Activated CD8-positive, alpha-beta memory T cell treated with anti-CD3 and anti-CD28 coated beads for 36 hours (primary cell): ENCODE measurements around the gene CADPS2. TPM values are rescaled to one million over a fixed set of nuclear protein-coding genes. Genes with fewer than 3 reads are reported as not detected.
"Not testable (repeated sequence)": the region's sequence is repeated elsewhere in the genome, so short reads cannot be mapped to it uniquely, and the experiment has no call there.

Experiments used
- CTCF ChIA-PET: fragments of 350-600 bp; sonication (Branson Sonifier 250); formaldehyde crosslinking; loops from one replicate; lab custom pipeline; 2021; ENCODE audit warnings: antibody characterized with exemption; lab: Charles Lee
- POLR2A ChIA-PET: fragments of 350-600 bp; sonication (Branson Sonifier 250); formaldehyde crosslinking; loops from one replicate; lab custom pipeline; 2021; ENCODE audit warnings: antibody characterized with exemption; lab: Charles Lee
- total RNA-seq, 2 experiments: library from RNA; stranded (reverse); gene quantifications; one replicate each; pipeline ENCODE4 v1.2.3, GENCODE V29; 2021

The CADPS2 gene
- total RNA-seq, 2 experiments from 2014 or later: not detected

DNA sequence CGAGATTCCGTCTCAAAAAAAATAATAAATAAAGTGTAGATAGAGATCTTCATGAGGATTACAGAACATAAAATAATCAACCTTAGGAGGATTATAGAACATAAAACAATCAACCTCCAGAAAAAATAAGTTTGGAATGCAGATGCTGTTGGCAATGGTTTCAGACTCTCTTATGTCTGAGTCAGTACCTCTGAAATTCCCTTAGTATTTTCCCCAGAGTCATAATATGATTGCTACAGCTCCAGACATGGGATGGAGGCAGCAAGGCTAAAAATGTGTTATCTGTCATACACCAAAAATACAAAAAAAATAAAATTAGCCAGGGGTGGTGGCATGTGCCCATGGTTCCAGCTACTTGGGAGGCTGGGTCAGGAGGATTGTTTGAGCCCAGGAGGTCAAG, 22.2 kb downstream of the CADPS2 start:
- CTCF ChIA-PET: no interaction called here
- POLR2A ChIA-PET: no interaction called here

DNA sequence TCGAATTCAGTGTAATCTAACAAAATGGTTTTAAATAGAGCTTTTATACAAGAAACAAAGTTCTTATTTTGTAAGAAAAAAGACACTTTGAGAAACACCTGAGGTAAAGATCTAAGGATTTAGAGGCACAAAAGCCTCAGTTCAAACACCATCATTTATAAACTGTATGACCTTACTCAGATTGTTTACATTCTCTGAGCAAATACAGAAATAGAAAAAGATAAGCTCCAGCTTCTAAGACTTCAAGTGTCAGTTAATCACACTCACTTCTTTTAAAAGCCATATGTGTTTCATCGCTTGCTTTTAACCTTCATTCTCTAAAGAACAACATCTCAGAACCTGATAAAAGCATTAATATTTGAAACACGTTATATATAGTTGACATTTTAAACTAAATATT, 27.9 kb downstream of the CADPS2 start:
- ChIA-PET POLR2A (no interaction called here), CTCF (no interaction called here)

GRCh38 chr7:122850528-122850927, 35.7 kb downstream of the CADPS2 start:
- CTCF ChIA-PET: no interaction called here

DNA sequence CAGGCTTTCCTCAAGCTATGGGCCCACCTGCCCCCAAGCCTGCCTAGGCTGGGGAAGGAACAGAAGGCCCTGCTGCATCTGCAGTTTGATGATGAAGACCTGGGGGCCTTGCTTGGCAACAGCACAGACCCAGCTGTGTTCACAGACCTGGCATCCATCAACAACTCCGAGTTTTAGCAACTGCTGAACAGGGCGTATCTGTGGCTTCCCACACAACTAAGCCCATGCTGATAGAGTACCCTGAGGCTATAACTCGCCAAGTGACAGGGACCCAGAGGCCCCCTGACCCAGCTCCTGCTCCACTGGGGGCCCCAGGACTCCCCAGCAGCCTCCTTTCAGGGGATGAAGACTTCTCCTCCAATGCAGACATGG, 36.3 kb downstream of the CADPS2 start:
- ChIA-PET POLR2A (no interaction called here), CTCF (no interaction called here)

More at GRCh38 chr7:122850528-122850927, 35.7 kb downstream of the CADPS2 start:
- POLR2A ChIA-PET: no interaction called here

DNA sequence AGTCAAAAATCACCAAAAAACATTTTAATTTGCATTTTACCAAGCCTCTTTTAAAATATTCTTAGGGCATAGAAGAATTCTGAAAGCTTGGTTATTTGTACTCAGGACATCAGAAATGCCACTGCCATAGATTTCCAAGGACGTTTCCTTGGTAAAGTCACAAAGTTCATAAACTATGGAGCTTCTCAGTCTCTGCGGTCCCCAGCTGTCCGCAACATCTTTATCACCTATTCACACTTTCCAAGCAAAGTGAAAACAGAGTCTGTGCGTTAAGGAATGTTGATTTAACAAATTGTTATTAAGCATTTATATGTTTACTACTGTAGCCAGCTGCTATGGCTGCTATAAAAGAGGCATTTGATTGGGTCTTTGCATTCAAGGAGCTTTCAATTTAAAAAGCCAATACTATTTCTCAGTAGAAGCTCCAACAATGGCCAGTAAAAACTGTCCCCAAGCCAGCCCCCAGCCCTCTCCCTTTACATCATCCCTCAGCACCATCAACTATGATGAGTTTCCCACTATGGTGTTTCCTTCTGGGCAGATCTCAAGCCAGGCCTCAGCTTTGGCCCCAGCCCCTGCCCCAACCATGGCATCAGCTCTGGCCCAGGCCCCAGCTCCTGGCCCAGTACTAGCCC, 36.8 kb downstream of the CADPS2 start:
- ChIA-PET POLR2A (no interaction called here), CTCF (no interaction called here)

DNA sequence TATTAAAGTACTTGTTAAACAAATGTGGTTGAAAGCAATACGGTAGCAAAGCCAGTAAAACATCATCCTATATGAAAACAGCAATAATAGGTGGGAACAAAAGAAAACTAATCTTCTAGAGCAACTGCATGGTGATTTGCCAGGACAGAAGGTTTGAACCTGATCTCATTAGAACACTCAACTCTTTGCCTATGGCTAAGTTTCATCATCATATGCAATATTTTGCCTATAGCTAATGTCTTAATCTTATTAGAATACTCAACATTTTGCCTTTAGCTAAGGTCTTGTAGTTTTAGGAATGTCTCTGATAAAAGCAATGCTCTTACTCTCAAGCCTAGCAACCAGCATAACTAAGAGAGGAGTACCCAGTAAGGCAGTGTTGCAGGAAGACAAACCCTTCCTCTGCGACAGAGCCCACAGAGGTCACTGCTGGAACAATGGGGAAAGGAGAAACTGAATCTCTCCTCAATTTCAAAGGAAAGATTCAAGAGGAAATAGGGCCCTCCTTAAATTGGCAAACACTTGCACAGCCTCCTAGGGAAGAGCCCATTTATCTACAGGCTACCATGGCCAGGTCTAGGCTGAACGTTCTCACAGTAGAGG, 38.3 kb downstream of the CADPS2 start:
- CTCF ChIA-PET: no interaction called here
- POLR2A ChIA-PET: no interaction called here

- POLR2A ChIA-PET: no interaction called here
- CTCF ChIA-PET: no interaction called here
These were observed 39.7 kb downstream of the CADPS2 start for GRCh38 chr7:122846591-122846990.

GRCh38 chr7:122845286-122845685, 41.0 kb downstream of the CADPS2 start:
- POLR2A ChIA-PET: no interaction called here
- CTCF ChIA-PET: no interaction called here

- ChIA-PET CTCF (no interaction called here), POLR2A (no interaction called here)
These were observed 41.9 kb downstream of the CADPS2 start for GRCh38 chr7:122844191-122844988.

DNA sequence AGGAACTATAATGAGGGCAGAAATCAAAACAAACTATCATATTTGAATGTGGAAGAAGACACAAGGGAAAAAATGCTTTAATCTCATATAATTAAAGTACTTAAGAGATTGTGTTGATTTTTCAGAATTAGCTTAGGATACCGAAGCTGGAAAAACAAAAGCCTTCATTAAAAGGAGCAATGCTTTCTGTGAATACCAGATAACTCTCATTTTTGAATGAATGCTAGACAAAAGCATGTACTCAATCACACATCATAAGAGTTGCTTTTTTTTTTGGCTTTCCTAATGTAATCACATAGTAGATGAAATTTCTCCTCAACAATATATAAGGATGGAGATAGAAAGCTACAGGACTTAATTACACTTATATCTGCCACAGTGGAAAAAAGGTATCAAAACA, 43.3 kb downstream of the CADPS2 start:
- POLR2A ChIA-PET: no interaction called here
- CTCF ChIA-PET: no interaction called here

GRCh38 chr7:122836286-122836685, 50.0 kb downstream of the CADPS2 start:
- POLR2A ChIA-PET, CTCF ChIA-PET: not testable (repeated sequence)

DNA sequence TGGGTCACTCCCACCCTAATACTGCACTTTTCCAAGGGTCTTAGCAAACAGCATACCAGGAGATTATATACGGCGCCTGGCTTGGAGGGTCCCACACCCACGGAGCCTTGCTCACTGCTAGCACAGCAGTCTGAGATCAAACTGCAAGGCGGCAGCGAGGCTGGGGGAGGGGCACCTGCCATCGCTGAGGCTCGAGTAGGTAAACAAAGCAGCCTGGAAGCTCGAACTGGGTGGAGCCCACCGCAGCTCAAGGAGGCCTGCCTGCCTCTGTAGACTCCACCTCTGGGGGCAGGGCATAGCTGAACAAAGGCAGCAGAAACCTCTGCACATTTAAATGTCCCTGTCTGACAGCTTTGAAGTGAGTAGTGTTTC, 51.7 kb downstream of the CADPS2 start:
- POLR2A ChIA-PET, CTCF ChIA-PET: not testable (repeated sequence)

DNA sequence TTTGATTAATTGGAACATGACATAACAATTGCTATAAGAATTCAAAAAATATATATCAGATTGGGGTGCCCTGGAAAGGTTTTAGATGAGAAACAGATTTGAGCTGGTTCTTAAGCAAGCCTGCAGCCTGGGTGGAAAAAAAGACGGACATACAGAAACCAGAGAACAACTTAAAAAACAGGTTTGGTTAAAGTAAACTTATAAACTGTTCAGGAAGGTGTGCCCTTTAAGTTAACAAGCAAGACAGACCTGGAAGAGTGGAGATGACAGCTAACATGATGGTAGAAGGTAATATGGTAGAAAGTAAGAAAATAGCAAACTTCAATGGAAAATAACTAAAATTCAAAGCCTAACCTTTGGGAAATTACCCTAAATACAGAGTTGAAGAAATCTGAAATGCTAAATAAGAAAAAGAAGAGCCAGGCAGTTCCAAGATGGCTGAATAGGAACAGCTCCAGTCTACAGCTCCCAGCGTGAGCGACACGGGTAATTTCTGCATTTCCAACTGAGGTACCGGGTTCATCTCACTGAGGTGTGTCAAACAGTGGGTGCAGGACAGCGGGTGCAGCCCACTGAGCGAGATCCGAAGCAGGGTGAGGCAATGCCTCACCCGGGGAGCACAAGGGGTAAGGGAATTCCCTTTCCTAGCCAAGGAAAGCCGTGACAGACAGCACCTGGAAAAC, 52.2 kb downstream of the CADPS2 start:
- ChIA-PET CTCF (no interaction called here), POLR2A (no interaction called here)

- CTCF ChIA-PET: no interaction called here
- POLR2A ChIA-PET: no interaction called here
These were observed 54.8 kb downstream of the CADPS2 start for GRCh38 chr7:122831436-122831835.

GRCh38 chr7:122829962-122830361, 56.3 kb downstream of the CADPS2 start:
- CTCF ChIA-PET: no interaction called here
- POLR2A ChIA-PET: no interaction called here

GRCh38 chr7:122827763-122828162, 58.5 kb downstream of the CADPS2 start:
- ChIA-PET POLR2A (no interaction called here), CTCF (no interaction called here)

- POLR2A ChIA-PET: no interaction called here
- CTCF ChIA-PET: no interaction called here
These were observed 72.4 kb downstream of the CADPS2 start for GRCh38 chr7:122813845-122814244.

- CTCF ChIA-PET: no interaction called here
- POLR2A ChIA-PET: interaction anchor here (0.7 kb wide), 1 partner anchor 108 kb away, joined by 8 read pairs; no protein-coding TSS in a partner anchor
These were observed 82.4 kb downstream of the CADPS2 start for GRCh38 chr7:122803851-122804250.

DNA sequence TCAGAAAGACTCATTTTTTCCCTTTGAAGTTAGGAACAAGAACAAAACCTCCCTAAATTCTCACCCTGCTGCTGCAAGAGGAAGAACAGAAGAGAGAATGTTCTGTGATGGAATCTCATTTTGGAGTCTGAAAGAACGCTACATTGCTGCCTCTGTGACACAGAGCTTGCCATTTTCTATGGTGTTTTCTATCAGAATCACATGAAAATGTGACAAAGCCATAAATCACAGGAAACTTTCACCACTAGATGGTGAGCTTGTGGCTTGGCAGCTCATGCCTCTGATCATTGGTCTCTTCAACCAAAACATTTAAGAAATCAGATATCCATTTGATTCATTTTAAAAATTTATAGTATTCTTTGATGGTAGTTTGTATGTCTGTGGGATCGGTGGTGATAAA, 82.9 kb downstream of the CADPS2 start:
- CTCF ChIA-PET: no interaction called here
- POLR2A ChIA-PET: interaction anchor here (0.7 kb wide), 1 partner anchor 108 kb away, joined by 8 read pairs; no protein-coding TSS in a partner anchor

- ChIA-PET POLR2A (no interaction called here), CTCF (no interaction called here)
These were observed 83.9 kb downstream of the CADPS2 start for GRCh38 chr7:122802301-122802751.
